Body of pancreas (tissue), 4 donors: ENCODE data around the gene SLC36A3.
"Not testable (repeated sequence)": the region's sequence is repeated elsewhere in the genome, so short reads cannot be mapped to it uniquely, and the experiment has no call there.

Experiments
- CTCF ChIP-seq, 7 experiments: fragments of 450-650 bp in 4 of 7; fragments of 200-600 bp in 3 of 7; sonication (generic) in 3 of 7; IDR thresholded peaks; one replicate each; pipeline ENCODE4 v1.5.1; 2016 to 2019; ENCODE audit warnings: antibody characterized with exemption in 7 of 7
- POLR2A ChIP-seq, 3 donors: fragments of 450-650 bp; IDR thresholded peaks; one replicate each; pipeline ENCODE4 v1.6.1; 2016; ENCODE audit warnings: antibody characterized with exemption in 3 of 3, mild to moderate bottlenecking in 2 of 3

GRCh38 chr5:151309821-151310220 lies 6.3 kb upstream of the SLC36A3 start:
- TF ChIP-seq POLR2A, CTCF (IDR thresholded peaks at IDR 0.05): not testable (repeated sequence)
